Nephron progenitor cell (in vitro differentiated cells): ENCODE data around the gene SYT1.

Experiments
- DNase-seq: peaks from one replicate; pipeline ENCODE4 v3.0.0; 2021
- H3K27ac Mint-ChIP-seq: 2 replicates; pipeline ENCODE4 v1.8.0; 2021; ENCODE audit warnings: mild to moderate bottlenecking, moderate library complexity, mixed read lengths
- H3K27me3 Mint-ChIP-seq: 2 replicates; pipeline ENCODE4 v1.8.0; 2021; ENCODE audit warnings: mild to moderate bottlenecking, low read depth, mixed read lengths; ENCODE audit not compliant: poor library complexity
- H3K36me3 Mint-ChIP-seq: 2 replicates; pipeline ENCODE4 v1.8.0; 2021; ENCODE audit warnings: low read depth, mixed read lengths
- H3K4me1 Mint-ChIP-seq: 2 replicates; pipeline ENCODE4 v1.8.0; 2021; ENCODE audit warnings: mixed read lengths
- H3K4me3 Mint-ChIP-seq: 2 replicates; pipeline ENCODE4 v1.8.0; 2021; ENCODE audit warnings: mild to moderate bottlenecking, moderate library complexity, mixed read lengths
- H3K9me3 Mint-ChIP-seq: 2 replicates; pipeline ENCODE4 v1.8.0; 2021; ENCODE audit warnings: mild to moderate bottlenecking, moderate library complexity, mixed read lengths
- TF ChIP-seq, protein P1 (sequence below): fragments of 200-600 bp; sonication (generic); IDR thresholded peaks from 2 replicates; pipeline ENCODE4 v1.5.0; 2021; ENCODE audit warnings: antibody characterized with exemption

SYT1 gene

GRCh38 chr12:78853231-78853630, 11.3 kb upstream of the SYT1 start:
- H3K27me3 Mint-ChIP-seq: no peaks in the 10 kb centered on the region
- no peaks in the 10 kb centered on the region for H3K36me3 Mint-ChIP-seq
- DNase-seq: no peak
- H3K4me3 Mint-ChIP-seq: no peak overlapping the region
- H3K9me3 Mint-ChIP-seq: peaks cover 25% of the 10 kb centered on the region
- no peaks in the 10 kb centered on the region for H3K4me1 Mint-ChIP-seq
- TF ChIP-seq, protein P1, sequence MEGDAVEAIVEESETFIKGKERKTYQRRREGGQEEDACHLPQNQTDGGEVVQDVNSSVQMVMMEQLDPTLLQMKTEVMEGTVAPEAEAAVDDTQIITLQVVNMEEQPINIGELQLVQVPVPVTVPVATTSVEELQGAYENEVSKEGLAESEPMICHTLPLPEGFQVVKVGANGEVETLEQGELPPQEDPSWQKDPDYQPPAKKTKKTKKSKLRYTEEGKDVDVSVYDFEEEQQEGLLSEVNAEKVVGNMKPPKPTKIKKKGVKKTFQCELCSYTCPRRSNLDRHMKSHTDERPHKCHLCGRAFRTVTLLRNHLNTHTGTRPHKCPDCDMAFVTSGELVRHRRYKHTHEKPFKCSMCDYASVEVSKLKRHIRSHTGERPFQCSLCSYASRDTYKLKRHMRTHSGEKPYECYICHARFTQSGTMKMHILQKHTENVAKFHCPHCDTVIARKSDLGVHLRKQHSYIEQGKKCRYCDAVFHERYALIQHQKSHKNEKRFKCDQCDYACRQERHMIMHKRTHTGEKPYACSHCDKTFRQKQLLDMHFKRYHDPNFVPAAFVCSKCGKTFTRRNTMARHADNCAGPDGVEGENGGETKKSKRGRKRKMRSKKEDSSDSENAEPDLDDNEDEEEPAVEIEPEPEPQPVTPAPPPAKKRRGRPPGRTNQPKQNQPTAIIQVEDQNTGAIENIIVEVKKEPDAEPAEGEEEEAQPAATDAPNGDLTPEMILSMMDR: no peak
- no peak overlapping the region for H3K27ac Mint-ChIP-seq

DNA sequence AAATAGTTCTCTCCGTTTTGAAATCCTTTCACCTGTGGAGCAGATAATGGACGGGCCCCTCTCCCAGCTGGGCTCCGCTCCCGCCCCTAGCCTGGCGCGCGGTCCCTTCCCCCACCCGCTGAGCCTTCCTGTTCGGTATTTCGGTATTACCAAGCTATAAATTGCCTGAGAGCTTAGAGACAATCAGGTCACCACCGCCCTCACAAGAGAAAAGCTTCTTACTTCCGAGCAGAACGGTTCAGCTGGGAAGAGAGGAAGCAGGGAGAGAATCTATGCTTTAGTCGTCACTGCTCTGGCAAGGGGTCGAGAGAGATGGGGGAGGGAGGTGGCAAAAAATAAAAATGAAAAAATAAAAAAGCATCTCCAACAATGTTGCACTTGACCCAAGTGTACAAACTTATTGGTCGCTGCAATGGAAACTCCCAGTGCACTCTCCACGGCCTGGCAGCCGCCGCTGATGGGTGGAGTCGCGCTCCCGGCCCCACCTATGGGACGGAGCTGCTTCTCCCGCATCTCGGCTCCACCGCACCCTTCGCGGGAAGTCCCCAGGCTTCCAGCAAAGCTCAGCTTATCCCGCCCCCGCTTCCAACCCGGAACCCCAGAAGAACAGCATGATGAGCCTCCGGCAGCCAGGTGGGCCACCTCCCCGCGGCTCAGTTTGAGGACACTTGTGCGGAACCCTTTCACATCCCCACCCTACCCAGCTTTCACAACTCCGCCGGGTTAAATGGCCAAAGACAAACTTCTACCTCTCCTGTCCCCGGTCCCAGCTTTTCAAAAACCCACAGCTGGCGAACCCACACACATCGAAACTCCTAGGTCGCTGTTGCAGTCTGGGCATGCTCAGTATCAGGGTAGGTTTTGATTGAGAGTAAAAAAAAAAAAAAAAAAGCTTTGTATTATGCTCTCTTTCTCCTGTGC, 832 bp upstream of the SYT1 start:
- peaks cover 43% of the 10 kb centered on the region for H3K4me1 Mint-ChIP-seq
- peak; percentile 62 for DNase-seq
- no peaks in the 10 kb centered on the region for H3K9me3 Mint-ChIP-seq
- TF ChIP-seq, protein P1: no peak
- H3K4me3 Mint-ChIP-seq: peak overlapping the region; percentile 94
- no peaks in the 10 kb centered on the region for H3K36me3 Mint-ChIP-seq
- H3K27ac Mint-ChIP-seq: peak overlapping the region; percentile 59
- peaks cover 16% of the 10 kb centered on the region for H3K27me3 Mint-ChIP-seq

DNA sequence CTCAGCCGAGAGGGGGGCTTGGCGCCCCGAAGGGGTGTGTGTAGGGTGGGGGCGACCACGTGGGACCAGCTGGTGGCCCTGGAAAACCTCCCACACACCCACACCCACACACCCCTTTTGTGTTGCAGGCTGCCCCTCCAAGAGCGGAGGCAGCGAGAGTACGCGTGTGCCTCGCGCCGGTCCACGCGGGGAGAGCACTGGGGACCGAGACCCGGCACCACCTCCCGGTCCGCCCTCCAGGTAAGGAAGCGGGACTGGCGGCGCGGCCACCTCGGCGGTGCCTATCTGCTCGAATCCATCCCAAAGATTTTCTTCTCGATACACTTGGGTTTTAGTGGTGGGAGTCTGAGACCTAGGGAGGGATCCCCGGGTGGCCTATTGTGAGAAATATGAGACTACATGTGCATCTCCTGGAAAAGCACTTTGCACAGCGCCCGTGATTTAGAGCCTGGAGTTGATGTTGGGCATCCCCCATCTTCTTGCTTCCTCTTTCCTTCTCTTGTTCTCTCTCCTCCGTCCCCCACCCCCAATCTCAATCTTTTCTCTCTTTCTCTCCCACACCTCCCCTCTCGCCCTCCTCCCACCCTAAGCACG, 393 bp downstream of the SYT1 start:
- DNase-seq: peak; percentile 42
- peak overlapping the region; percentile 94 for H3K4me3 Mint-ChIP-seq
- H3K9me3 Mint-ChIP-seq: no peaks in the 10 kb centered on the region
- H3K27me3 Mint-ChIP-seq: peaks cover 16% of the 10 kb centered on the region
- TF ChIP-seq, protein P1: no peak
- no peaks in the 10 kb centered on the region for H3K36me3 Mint-ChIP-seq
- peaks cover 44% of the 10 kb centered on the region for H3K4me1 Mint-ChIP-seq
- H3K27ac Mint-ChIP-seq: peak overlapping the region; percentile 75

DNA sequence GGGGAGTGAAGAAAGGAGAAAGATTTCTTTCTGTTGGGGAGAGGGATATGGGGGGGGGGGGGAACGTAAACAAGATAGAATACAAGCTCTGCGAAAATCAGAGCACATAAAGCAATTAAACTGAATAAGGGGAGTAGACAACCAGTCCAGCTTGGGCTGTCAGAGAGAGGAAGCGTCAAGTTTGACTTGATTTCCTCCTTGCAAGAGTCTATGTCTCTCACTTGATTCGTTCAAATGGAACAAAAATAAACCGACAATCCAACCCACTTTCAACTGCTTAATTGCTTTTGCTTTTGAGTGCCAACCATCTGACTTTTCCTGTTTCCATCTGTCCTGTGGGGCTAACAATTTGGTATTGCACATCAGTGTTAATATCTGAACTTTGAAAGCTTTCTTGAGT, 942 bp downstream of the SYT1 start:
- Mint-ChIP-seq H3K27ac (peak overlapping the region; percentile 75), H3K36me3 (no peaks in the 10 kb centered on the region), H3K4me3 (peak overlapping the region; percentile 94), H3K4me1 (peaks cover 47% of the 10 kb centered on the region), H3K9me3 (no peaks in the 10 kb centered on the region), H3K27me3 (peaks cover 16% of the 10 kb centered on the region)
- DNase-seq: no peak
- TF ChIP-seq, protein P1: no peak

GRCh38 chr12:78866518-78866917, 1.9 kb downstream of the SYT1 start:
- no peaks in the 10 kb centered on the region for H3K9me3 Mint-ChIP-seq
- TF ChIP-seq, protein P1: no peak
- peaks cover 14% of the 10 kb centered on the region for H3K27me3 Mint-ChIP-seq
- peak overlapping the region; percentile 94 for H3K4me3 Mint-ChIP-seq
- peaks cover 51% of the 10 kb centered on the region for H3K4me1 Mint-ChIP-seq
- no peaks in the 10 kb centered on the region for H3K36me3 Mint-ChIP-seq
- no peak overlapping the region for H3K27ac Mint-ChIP-seq
- no peak for DNase-seq
